Nucleus accumbens (tissue), 56 donors: Measurements from ENCODE around the gene ADARB2.
"Not testable (repeated sequence)": the region's sequence is repeated elsewhere in the genome, so short reads cannot be mapped to it uniquely, and the experiment has no call there.

ENCODE experiments used
- DNase-seq, 56 donors: peaks; one replicate each; lab custom pipeline; 2025; lab: John Stamatoyannopoulos, UW

Gene ADARB2

GRCh38 chr10:1348773-1349050 lies 388.6 kb downstream of the ADARB2 start:
- no peak for DNase-seq

- no peak for DNase-seq
These were observed 389.2 kb downstream of the ADARB2 start for GRCh38 chr10:1347962-1348772.

- DNase-seq = no peak
These were observed 389.8 kb downstream of the ADARB2 start for GRCh38 chr10:1347525-1347924.

DNA sequence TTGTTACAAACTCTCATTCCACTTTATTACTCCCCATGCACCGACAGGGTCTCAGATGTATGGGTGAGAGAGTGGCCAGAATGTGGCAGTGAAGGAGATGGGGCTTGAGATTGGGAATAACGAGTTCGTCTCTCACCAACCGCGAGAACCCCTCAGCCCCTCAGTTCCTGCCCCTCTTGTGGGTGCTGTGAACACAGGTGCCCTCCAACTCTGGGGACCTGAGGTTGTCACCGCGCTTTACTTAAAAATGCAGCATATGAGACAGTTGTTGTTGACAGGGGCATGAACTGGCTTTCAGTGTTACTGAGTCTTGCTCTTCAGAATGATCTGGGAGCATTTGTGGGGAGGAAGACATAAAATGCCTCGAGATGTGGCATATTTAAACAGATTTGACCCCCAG lies 391.1 kb downstream of the ADARB2 start:
- no peak for DNase-seq

- no peak for DNase-seq
These were observed 392.0 kb downstream of the ADARB2 start for GRCh38 chr10:1345368-1345767.

DNA sequence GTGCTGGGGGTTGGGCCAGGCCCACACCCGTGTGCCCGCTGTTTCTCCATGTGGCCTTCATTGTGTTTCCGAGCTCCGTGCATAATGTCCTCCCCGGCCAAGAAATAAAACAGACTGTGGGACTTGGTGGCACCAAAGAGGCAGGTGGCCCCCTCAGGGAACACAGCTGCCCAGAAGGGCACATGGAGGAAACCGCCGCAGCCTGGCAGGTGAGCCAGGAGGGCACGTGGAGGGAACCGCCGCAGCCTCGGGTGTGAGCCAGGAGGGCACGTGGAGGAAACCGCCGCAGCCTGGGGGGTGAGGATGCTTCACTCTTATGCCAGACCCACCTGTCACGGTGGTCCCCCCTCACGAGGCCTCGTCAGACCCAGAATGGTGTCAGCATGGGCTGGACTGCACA lies 392.5 kb downstream of the ADARB2 start:
- no peak for DNase-seq

GRCh38 chr10:1344408-1344807 lies 392.9 kb downstream of the ADARB2 start:
- no peak for DNase-seq

- no peak for DNase-seq
These were observed 394.1 kb downstream of the ADARB2 start for GRCh38 chr10:1343176-1343575.

DNA sequence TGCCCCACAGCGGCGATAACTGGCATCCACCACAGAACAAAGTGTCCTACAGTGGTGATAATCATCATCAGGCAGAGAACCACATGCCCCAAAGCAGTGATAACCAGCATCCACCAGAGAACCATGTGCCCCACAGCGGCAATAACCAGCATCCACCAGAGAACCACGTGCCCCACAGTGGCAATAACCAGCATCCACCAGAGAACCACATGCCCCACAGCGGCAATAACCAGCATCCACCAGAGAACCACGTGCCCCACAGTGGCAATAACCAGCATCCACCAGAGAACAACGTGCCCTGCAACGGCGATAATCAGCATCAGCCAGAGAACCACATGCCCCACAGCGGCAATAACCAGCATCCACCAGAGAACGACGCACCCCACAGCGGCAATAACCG lies 396.3 kb downstream of the ADARB2 start:
- DNase-seq = not testable (repeated sequence)

GRCh38 chr10:1339396-1339795 lies 397.9 kb downstream of the ADARB2 start:
- DNase-seq = no peak

DNA sequence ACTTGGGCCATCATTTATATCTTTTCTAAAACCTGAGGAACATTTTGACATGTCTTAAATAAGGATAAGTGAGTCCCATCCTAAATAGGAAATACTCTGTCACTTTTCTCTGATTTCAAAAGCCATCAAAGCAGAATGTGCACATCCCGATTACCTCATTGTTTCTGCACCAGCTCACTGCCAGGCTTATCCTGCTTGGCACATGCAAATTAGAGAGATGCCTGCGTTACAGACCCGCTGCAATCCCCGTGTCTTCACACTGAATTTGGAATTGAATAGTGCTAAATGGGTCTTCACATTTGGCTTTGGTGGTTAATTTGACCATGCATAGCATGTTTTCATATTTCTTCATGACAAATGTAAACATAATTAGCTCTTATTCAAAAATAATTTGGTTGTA lies 401.7 kb downstream of the ADARB2 start:
- no peak for DNase-seq

GRCh38 chr10:1333981-1334380 lies 403.3 kb downstream of the ADARB2 start:
- no peak for DNase-seq

DNA sequence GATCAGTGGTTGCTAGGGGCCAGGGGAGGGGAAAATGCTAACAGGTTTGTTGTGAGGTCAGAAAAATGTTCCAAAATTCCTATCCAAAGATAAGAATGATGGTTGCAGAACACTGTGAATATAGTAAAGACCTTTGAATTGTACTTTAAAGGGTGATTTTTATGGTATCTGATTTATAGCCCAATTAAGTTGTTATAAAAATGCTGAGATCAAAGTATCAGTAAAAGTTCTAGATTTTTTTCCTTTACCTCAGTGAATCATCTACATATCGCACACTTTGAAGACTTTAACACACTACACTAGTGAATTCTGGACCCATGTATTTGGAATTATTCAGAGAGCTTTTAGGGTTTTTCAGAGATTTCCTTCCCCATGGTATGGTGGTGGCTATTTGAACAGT lies 405.8 kb downstream of the ADARB2 start:
- no peak for DNase-seq

- no peak for DNase-seq
These were observed 407.7 kb downstream of the ADARB2 start for GRCh38 chr10:1329622-1330021.

DNA sequence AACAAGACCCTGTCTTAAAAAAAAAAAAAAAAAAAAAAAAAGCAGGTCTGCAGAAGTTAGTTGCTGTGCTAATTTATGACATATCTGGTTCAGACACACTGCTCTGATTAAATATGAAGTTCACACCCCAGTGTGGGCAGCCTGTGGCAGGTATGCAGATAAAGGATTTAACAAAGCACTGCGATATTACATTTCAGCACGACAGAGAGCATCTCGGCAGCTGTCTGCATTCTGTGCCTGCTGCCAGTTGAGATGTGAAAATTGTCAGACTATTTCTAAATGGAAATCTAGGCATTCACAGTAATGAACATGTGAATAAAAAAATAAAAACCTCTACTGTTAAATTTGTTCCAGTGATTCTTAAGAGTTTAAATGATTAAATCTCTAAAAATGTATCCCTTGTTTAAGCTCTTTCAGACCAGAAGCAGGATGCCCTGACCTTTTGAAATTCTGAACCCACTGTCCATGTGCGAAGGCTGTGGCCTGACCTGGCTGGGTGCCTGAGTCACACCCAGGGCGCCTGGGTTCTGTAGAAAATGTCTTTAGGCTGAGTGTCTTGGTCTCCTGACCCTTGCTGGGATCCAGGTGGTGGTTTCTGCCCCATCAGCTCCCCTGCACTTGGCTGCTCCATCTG lies 408.2 kb downstream of the ADARB2 start:
- peak in 16 of 56 donors; percentile 2 to 71 (median 32) for DNase-seq

DNA sequence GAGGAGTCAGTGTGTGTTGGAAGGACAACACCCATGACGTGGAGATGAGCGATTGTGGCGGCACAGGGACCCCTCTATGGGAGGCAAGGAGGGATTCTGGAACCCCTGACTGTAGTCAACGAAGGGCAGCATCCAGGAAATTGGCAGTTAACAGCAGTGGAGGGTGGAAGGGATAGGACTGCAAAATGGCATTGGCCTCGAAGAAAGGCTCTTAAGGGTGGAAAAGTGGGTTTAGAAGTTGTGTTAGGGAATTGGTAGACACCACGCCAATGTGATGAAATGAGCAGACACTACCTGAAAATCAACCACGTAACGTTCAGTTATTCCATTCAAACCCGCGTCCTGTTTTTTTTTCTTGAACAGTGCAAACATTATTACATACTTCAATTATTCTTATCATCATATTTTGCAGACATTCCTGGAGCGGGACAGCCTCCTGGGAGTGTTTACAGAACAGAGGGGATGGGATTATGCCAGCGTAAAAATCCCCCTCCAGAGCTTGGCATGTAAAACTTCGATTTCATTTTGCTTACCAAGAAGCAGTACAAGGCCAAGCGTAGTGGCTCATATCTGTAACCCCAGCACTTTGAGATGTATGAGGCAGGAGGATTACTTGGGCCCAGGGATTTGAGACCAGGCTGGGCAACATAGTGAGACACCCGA lies 409.0 kb downstream of the ADARB2 start:
- no peak for DNase-seq

DNA sequence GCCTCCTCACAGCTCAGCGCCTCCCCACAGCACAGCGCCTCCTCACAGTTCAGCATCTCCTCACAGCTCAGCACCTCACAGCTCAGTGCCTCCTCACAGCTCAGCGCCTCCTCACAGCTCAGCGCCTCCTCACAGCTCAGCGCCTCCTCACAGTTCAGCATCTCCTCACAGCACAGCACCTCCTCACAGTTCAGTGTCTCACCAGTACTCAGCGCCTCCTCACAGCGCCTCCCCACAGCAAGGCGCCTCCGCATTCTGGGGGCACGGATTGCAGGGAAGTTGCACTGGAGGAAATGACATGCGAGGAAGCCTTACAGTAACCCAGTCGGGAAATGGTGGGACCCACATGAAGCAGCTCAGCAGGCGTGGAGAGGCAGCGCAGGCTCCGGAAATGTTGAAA lies 409.6 kb downstream of the ADARB2 start:
- no peak for DNase-seq

- DNase-seq = not testable (repeated sequence)
These were observed 410.8 kb downstream of the ADARB2 start for GRCh38 chr10:1326514-1326913.

DNA sequence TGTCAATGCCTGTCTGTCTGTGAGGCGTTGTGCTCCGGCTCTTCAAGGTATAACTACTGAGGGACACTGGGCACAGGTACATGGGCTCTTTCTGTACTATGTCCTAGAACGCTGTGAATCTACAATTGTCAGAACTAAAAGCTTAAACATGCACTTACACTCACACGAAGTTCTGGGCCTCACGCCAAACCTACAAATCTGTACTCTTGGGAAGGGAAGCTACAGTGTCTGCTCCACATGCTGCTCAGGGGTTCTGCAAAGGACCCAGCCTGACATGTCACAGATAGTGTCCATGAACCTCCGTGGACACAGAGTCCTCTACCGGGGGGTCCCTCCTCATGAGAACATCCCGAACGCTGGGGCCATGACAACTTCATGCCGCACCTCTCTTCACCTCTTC lies 412.4 kb downstream of the ADARB2 start:
- DNase-seq = no peak

GRCh38 chr10:1323951-1324350 lies 413.4 kb downstream of the ADARB2 start:
- no peak for DNase-seq

DNA sequence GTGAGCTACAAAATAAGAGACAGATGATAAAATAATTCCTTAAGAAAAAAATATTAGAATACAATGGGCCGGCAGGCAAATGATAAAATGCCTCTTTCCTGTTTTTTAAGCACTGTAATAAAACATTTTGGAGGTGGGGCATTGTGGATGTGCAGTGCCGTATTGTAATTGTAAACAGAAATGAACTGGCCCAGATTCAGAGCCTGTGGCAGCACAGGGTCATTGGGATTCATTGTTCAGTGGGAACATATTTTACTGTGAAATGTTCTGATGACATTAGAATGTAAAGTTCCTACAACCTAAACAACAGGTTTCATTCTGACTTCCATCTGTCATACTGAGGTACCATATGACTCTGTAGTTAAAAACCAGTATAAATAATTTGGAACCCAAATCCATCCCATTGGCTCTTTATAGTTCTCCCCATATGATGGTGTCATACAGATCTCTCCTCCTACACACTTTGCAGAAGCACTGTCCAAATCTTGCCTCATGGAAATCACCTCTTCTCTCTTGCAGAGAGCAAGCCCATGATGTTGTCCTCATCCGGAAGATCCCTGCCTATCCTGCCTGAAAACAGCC lies 416.5 kb downstream of the ADARB2 start:
- DNase-seq = no peak

- DNase-seq = no peak
These were observed 420.5 kb downstream of the ADARB2 start for GRCh38 chr10:1316809-1317143.
